ENCODE results near the gene PCK2.
A peak's percentile ranks its signal among the peaks of the same experiment; 100 is the strongest.

GRCh38 chr14:24146978-24147760 is 53.1 kb downstream of the PCK2 start, which contains the start of gene RNF31:
- TF ChIP-seq TAF1 (IDR thresholded peaks at IDR 0.05; ENCODE audit: low read depth), result peak; percentile 16
- TF ChIP-seq, protein P1, sequence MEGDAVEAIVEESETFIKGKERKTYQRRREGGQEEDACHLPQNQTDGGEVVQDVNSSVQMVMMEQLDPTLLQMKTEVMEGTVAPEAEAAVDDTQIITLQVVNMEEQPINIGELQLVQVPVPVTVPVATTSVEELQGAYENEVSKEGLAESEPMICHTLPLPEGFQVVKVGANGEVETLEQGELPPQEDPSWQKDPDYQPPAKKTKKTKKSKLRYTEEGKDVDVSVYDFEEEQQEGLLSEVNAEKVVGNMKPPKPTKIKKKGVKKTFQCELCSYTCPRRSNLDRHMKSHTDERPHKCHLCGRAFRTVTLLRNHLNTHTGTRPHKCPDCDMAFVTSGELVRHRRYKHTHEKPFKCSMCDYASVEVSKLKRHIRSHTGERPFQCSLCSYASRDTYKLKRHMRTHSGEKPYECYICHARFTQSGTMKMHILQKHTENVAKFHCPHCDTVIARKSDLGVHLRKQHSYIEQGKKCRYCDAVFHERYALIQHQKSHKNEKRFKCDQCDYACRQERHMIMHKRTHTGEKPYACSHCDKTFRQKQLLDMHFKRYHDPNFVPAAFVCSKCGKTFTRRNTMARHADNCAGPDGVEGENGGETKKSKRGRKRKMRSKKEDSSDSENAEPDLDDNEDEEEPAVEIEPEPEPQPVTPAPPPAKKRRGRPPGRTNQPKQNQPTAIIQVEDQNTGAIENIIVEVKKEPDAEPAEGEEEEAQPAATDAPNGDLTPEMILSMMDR (IDR thresholded peaks at IDR 0.05; ENCODE audit: poor library complexity, severe bottlenecking), result no peak

All from neural cell (in vitro differentiated cells).